GM19463 (cell line): ENCODE results near the gene CDK17.
"Not testable (repeated sequence)": the region's sequence is repeated elsewhere in the genome, so short reads cannot be mapped to it uniquely, and the experiment has no call there.

Experiments used
- ATAC-seq: cut with Tn5 transposase; IDR thresholded peaks from one replicate; pipeline ENCODE4 v1.9.1; 2021; ENCODE audit warnings: mild to moderate bottlenecking, moderate library complexity; ENCODE audit not compliant: unreplicated experiment

Gene CDK17

GRCh38 chr12:96419576-96420276, 19.5 kb upstream of the CDK17 start:
- peak; percentile 68 for ATAC-seq

GRCh38 chr12:96417688-96418087, 17.4 kb upstream of the CDK17 start:
- ATAC-seq: peak; percentile 54

GRCh38 chr12:96416033-96416799, 16.0 kb upstream of the CDK17 start:
- no peak for ATAC-seq

- ATAC-seq: no peak
Measured at GRCh38 chr12:96414637-96415036, 14.4 kb upstream of the CDK17 start.

GRCh38 chr12:96412431-96412830, 12.2 kb upstream of the CDK17 start:
- ATAC-seq: no peak

GRCh38 chr12:96409731-96410130, 9.5 kb upstream of the CDK17 start:
- ATAC-seq: no peak

GRCh38 chr12:96408993-96409392, 8.8 kb upstream of the CDK17 start:
- ATAC-seq: no peak

- ATAC-seq: peak; percentile 89
Measured at GRCh38 chr12:96407429-96408097, 7.3 kb upstream of the CDK17 start.

GRCh38 chr12:96404696-96405095, 4.5 kb upstream of the CDK17 start:
- ATAC-seq: no peak

GRCh38 chr12:96403870-96404269, 3.6 kb upstream of the CDK17 start:
- ATAC-seq: no peak

GRCh38 chr12:96402522-96402921, 2.3 kb upstream of the CDK17 start:
- ATAC-seq: not testable (repeated sequence)

- no peak for ATAC-seq
Measured at GRCh38 chr12:96402061-96402460, 1.8 kb upstream of the CDK17 start.

- ATAC-seq: no peak
Measured at GRCh38 chr12:96401076-96401871, 1.0 kb upstream of the CDK17 start.

GRCh38 chr12:96400631-96401075, 414 bp upstream of the CDK17 start:
- peak; percentile 1 for ATAC-seq

- ATAC-seq: peak; percentile 34
Measured at GRCh38 chr12:96399120-96399918, 920 bp downstream of the CDK17 start.

GRCh38 chr12:96398424-96399119, 1.7 kb downstream of the CDK17 start:
- no peak for ATAC-seq

GRCh38 chr12:96397756-96398423, 2.3 kb downstream of the CDK17 start:
- no peak for ATAC-seq

- ATAC-seq: no peak
Measured at GRCh38 chr12:96396914-96397313, 3.3 kb downstream of the CDK17 start.

GRCh38 chr12:96396209-96396608, 4.0 kb downstream of the CDK17 start:
- no peak for ATAC-seq
